GM18517 (cell line): ENCODE results near the gene UTP15.

ENCODE experiments used
- ATAC-seq: cut with Tn5 transposase; IDR thresholded peaks from one replicate; pipeline ENCODE4 v1.9.1; 2021; ENCODE audit warnings: mild to moderate bottlenecking, moderate library complexity; ENCODE audit not compliant: unreplicated experiment

The UTP15 gene

DNA sequence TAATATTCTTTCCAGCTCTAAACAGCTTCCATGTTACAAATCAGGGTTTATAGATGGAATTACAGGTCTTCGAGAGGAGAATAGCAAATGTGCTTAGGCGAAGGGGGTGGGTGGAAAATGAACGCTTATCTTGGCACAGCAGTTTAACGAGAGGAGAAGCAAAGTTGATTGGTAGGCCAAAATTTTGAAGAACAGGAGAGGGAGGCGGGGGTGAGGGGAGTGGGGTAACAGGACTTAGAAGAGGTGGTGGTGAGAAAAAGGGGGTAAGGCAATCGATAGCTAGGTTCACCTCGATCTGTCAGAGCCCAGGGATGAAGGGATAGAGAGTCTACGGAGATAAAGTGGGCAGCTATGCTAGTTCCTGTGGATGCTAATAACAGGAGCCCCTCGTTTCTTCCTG is 868 bp upstream of the UTP15 start:
- ATAC-seq = no peak

- ATAC-seq = no peak
These were observed 515 bp downstream of the UTP15 start for GRCh38 chr5:73565969-73566547.

DNA sequence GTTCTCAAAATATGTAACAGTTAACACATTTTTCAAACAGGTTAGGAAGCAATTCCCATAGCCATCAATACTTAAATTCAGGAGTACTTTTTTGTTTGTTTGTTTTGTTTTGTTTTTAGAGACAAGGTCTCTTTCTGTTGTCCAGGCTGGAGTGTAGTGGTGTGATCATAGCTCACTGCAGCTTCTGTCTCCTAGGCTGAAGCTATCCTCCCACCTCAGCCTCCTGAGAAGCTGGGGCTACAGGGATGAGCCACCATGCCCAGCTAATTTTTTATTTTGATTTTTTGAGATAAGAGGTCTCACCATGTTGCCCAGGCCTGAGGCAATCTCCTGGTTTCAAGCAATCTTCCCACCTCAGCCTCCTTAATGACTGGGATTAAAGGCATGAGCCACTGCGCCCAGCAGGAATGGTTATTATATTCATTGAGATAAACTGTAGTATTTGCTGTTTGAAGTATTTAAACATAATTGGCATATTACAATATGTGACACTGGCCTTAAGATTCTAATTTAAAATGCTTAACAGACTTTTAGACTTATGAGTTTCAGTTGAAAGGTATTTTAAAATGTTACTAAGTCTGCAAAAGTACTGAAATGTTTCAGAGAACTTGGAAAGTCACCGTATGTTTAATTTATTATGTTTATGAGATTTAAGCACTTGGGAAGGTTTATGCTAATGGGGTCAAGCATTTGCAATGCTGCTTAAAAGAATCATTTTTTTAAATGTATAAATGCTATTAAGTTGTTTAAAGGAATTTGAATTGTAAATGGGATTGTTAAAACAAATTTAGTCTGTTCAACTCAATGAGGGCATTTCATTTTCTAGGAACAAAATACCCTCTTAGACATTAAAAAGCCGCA is 17.0 kb downstream of the UTP15 start:
- ATAC-seq = no peak

- ATAC-seq = peak; percentile 60
These were observed 22.4 kb downstream of the UTP15 start for GRCh38 chr5:73587923-73588322.

GRCh38 chr5:73591102-73591695 is 25.7 kb downstream of the UTP15 start:
- ATAC-seq = no peak

GRCh38 chr5:73591698-73592501 is 26.4 kb downstream of the UTP15 start:
- ATAC-seq = no peak

- ATAC-seq = no peak
These were observed 27.0 kb downstream of the UTP15 start for GRCh38 chr5:73592551-73592950.

DNA sequence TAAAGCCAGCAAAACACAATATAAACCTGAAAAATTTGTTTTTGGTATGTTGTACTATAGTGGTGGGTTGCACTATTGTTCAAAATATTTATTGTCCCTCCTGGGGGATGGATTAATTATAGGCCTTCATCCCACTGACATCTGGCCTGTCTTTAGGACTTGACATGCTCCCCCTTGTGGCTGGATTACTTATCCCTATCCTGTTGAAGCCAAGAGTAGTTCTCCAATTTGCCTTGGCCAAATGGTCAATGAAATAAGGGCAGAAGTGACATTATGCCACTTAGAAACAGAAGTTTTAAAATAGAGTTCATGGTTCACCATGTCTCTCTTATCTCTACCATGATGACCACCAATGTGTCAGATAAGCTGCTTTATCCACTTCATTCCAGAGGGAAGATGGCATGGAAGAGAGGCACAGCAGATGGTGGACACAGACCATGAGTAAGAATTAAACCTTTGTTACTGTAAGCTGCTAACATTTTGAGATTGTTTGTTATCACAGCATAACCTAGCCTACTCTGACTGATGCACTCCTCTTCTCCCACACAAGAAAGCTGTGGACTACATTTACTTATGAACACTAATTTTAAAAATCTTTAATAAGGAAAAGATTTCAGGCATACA is 31.3 kb downstream of the UTP15 start:
- ATAC-seq = no peak

GRCh38 chr5:73599380-73599779 is 33.8 kb downstream of the UTP15 start:
- no peak for ATAC-seq

DNA sequence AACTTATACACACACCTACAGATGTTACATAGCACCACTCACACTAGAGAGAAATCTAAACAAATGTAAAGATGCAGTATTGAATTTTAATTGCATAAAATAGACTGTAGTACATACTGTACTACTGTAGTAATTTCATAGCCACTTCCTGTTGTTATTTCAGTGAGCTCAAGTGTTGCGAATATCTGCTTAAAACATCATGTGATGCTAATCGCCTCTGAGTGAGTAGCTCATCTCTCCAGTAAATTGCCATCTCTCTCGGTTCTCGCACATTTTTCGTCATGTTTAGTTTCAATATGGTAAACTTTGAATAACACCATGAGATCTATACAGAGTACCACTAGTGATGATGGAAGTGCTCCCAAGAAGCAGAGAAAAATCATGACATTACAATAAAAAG is 38.5 kb downstream of the UTP15 start:
- no peak for ATAC-seq

DNA sequence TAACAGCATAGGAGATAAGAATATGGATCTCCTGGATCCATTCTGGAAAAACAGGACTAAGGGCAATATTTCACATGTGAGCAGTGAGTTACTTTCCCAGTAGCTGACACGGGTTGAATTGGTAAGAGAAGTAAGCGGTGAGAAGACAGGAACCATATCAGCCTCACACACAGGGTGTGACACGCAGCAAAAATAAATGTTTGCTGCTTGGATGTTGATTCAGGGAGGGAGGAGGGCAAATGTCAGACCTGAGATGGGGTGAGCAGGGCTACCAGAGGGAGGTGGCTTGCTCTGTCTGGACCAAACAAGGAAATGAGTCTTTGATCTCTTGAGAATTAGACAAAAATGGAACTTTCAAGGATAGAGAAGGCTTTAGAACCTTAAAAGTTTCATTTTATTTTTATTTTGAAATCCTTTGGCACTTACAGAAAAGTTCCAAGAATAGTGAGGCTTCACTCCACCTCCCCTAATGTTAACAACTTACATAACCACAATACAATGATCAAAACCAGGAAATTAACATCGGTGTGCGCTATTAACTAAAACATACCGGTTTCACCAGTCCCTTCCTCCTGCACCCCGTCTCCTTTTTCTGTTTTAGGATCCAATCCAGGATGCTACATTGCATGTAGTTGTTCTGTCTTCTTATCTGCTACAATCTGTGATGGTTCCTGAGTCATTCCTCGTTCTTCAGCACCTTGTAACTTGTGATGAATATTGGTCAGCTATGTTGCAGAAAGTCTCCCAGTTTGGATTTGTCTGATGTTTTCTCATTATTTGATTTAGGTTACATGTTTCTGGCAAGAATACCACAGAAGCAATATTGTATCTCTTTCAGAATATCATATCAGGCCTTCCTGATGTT is 39.9 kb downstream of the UTP15 start:
- no peak for ATAC-seq

DNA sequence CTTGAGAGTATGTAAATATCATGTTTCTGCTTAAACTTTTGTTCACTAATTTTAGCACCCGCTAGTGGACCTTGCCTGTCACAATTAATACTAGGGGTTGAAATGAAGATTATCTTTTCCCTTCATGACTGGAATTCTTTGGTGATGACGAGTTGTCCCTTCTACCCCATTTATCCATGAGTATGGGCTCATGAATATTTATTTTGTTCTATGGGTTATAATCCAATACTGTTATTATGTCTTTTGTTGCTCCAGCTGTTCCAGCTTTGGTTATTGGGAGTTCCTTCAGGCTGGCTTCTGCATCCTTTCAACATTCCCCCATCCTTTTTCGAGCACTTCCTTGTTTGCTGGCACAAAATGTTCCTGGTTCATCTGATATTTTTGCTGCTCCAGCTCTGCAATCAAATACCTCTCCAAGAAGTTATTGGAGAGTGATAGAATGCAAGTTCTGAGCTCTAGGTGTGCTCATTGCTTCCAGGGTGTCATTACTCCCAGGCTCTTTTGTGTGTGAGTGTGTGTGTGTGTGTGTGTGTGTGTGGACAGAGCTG is 40.7 kb downstream of the UTP15 start:
- no peak for ATAC-seq

- ATAC-seq = no peak
These were observed 41.7 kb downstream of the UTP15 start for GRCh38 chr5:73607228-73607627.

- no peak for ATAC-seq
These were observed 47.3 kb downstream of the UTP15 start for GRCh38 chr5:73612799-73613198.

- ATAC-seq = no peak
These were observed 49.5 kb downstream of the UTP15 start for GRCh38 chr5:73615085-73615484.

DNA sequence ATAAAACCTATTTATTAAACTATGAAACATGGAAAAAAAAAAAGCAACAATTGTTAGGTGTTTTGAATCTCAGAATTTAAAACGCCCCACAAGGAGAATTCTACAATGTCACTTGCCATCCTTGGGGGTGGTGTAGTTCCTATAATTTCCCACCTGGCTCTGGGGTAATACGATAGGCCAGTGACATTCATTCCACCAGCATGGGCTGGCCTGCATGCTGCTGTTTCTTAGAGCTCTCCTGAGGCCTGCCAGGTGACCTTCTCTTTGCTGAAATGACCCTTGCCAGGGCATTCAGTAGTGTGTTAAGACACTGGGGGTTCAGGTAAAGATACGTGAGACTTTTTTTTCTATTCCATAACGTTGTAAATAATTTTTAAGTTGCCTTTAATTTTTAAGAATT is 50.4 kb downstream of the UTP15 start:
- ATAC-seq = no peak

- ATAC-seq = no peak
These were observed 52.2 kb downstream of the UTP15 start for GRCh38 chr5:73617510-73618279.

DNA sequence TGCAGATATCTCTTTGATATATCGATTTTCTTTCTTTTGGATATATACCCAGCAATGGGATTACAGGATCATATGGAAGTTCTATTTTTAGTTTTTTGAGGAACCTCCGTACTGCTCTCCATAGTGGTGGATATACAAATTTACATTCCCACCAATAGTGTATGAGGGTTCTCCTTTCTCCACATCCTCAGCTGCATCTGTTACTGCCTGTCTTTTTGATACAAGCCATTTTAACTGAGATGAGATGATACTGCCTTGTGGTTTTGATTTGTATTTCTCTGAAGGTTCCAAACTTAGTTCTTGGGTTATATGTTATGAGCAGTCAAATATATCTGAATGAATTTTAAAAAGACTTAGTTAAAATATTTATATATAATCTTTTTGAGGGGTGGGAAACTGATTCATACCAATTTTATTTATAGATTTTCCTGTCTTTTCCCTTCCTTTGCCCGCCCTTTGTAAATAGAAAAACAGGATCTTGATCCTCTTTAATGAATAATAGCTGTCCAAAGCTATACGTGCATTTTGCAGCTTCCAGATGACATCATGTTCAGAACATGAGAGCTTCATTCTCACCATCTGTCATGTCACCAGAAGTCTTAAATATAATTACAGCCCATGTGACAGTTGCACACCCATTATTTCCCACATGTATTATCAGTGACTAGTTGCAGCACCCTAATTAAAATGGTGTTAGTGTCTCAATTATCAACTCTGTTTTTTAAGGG is 54.2 kb downstream of the UTP15 start:
- no peak for ATAC-seq
